Activated naive CD4-positive, alpha-beta T cell treated with anti-CD3 and anti-CD28 coated beads, Interleukin-2, amount 50 U/mL, for 16 hours (primary cell): ENCODE measurements around the gene EPB41.
"Not testable (repeated sequence)": the region's sequence is repeated elsewhere in the genome, so short reads cannot be mapped to it uniquely, and the experiment has no call there.

Experiments used
- DNase-seq: peaks from one replicate; pipeline ENCODE4 v3.0.0-alpha.2; 2020

Gene EPB41

DNA sequence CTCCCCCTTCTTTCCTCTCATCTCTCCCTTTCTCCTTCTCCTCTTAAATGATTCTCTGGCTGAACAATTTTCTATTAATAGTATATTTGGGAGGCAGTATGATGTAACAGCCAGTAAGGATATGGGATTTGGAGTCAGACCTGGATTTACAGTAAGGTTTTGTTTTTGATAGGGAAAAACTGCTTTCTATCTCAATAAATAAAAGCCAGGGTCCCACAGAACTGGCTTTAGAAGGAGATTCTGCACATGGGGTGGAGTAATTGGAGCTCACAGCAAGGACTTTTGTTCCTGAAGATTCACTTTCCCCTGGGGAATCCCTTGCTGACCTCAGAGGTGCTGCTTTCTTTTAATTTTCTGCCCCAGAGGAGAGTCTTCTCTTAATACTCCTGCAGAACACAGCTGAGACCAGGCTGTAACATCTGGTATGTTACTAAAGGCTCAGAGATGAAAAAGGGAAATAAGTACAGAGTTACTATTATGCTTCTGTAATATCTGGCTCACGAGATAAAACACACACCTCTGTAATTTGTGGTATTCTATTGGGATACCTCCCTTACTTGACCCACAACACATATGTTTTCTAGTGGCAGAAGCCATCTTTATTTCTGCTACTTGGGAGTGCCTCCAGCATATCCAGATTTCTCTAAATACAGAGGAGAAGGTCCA, 13.4 kb downstream of the EPB41 start:
- no peak for DNase-seq

- DNase-seq, result no peak
Observed at GRCh38 chr1:28928314-28928941, 14.1 kb downstream of the EPB41 start.

DNA sequence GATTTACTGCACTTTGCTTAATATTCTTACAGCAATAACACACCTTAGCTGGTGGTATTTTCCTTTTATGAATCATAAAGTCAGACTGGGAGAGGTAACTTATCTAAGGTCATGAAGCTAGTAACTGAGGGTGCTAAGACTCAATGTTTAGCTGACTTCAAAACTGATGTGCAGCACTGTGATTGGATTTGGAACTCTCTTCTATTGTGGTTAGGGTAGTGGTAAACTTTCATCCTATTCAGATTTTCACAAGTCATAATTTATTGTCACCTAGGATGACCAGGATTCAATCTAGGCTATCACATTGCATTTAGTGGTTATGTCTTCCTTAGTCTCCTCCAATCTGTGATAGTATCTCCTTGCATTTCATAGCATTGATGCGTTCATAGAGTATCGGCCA, 18.9 kb downstream of the EPB41 start:
- DNase-seq, result no peak

DNA sequence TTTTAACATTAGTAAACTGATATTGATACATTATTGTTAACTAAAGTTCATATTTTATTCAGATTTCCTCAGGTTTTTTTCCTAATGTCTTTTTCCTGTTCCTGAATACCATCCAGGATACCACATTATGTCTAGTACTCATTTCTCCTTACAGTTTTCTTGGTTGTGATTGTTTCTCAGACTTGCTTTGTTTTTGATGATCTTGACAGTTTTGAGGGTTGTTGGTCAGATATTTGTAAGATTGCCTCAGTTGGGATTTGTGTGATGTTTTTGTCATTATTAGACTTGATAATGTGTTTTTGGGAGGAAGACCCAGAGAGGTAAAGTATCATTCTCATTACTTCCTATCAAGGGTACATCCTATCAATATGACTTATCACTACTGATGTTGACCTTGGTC, 19.5 kb downstream of the EPB41 start:
- DNase-seq, result no peak

- DNase-seq, result no peak
Observed at GRCh38 chr1:28934676-28935075, 20.3 kb downstream of the EPB41 start.

- DNase-seq, result no peak
Observed at GRCh38 chr1:28935293-28935692, 20.9 kb downstream of the EPB41 start.

GRCh38 chr1:28936094-28936493, 21.7 kb downstream of the EPB41 start:
- no peak for DNase-seq

DNA sequence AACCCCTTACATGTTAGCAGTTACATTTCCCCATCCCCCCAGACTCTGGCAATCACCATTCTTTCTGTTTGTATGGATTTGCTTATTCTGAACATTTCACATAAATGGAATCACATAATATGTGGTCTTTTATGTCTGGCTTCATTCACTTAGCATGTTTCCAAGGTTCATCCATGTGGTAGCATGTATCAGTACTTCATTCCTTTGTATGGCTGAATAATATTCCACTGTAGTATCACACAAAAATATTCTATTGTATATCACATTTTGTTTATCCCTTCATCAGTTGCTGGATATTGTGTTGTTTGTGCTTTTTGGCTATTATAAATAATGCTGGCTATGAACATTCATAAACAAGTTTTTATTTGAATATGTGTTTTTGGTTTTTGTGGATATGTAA, 22.2 kb downstream of the EPB41 start:
- no peak for DNase-seq

DNA sequence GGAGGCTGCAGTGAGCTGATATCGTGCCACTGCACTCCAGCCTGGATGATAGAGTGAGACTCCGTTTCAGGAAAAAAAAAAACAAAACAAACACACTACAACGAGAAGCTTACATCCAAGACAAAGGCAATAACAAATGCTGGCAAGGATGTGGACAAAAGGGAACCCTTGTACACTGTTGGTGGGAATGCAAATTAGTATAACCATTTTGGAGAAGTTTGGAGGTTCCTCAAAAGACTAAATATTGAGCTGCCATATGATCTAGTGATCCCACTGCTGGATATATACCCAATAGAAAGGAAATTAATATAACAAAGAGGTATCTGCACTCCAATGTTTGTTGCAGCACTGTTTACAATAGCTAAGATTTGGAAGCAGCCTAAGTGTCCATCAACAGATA, 29.2 kb downstream of the EPB41 start:
- not testable (repeated sequence) for DNase-seq

GRCh38 chr1:28950006-28950405, 35.6 kb downstream of the EPB41 start:
- DNase-seq, result no peak

DNA sequence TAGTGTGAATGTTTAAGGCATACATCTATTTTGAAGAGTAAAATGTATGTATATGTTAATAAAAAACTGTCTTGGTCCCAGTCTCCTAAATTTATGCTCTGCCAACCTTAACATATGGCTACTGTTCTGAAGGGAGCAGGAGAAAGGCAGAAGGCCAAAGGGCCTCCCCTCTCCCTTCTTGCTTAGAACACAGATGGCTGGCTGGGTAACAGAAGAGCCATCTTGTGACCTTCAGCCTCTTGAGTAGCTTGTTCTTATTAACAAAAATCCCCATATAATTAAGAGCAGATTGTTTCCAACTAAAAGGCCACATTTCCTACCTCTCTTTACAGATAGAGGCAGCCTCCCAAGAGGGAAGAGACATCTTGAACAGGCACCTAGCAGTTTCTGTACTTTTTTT, 36.1 kb downstream of the EPB41 start:
- DNase-seq, result no peak

GRCh38 chr1:28954126-28954726, 39.9 kb downstream of the EPB41 start:
- DNase-seq, result no peak

GRCh38 chr1:28956038-28956464, 41.7 kb downstream of the EPB41 start:
- DNase-seq, result peak; percentile 29

- DNase-seq, result peak; percentile 29
Observed at GRCh38 chr1:28962114-28962831, 47.9 kb downstream of the EPB41 start.

GRCh38 chr1:28965271-28965870, 51.0 kb downstream of the EPB41 start:
- DNase-seq, result no peak

- DNase-seq, result no peak
Observed at GRCh38 chr1:28966617-28967016, 52.2 kb downstream of the EPB41 start.

DNA sequence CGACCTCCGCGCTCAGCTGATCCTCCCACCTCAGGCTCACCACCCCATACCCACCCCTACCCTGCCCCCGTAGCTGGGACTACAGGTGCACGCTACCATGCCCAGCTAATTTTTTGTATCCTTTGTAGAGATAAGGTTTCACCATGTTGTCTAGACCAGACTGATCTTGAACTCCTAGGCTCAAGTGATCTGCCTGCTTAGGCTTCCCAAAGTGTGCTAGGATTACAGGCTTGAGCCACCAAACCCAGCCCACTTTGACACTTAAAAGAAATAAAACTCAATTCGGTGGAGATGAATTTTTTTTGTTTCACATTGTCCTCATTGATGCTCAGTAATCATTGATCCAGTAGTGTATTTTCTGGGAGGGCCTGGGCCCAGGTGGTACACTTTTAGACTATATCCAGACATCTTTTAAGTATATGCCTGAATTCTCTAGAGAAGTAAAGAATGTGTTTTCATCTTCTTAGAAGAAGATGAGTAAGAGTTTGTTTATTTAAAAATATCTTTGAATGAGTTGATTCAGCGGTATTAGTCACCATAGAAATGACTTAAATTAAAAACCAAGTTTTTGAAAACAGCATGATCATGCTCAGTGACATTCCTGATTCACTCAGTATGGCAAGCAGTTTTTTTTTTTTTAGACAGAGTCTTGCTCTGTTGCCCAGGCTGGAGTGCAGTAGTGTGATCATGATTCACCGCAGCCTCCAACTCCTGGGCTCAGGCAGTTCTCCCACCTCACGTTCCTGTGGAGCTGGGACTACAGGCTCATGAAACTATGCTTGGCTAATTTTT, 57.8 kb downstream of the EPB41 start:
- DNase-seq, result peak; percentile 16

GRCh38 chr1:28973596-28974421, 59.4 kb downstream of the EPB41 start:
- DNase-seq, result no peak

GRCh38 chr1:28974432-28974831, 60.1 kb downstream of the EPB41 start:
- DNase-seq, result no peak

GRCh38 chr1:28976248-28976647, 61.9 kb downstream of the EPB41 start:
- DNase-seq, result no peak

DNA sequence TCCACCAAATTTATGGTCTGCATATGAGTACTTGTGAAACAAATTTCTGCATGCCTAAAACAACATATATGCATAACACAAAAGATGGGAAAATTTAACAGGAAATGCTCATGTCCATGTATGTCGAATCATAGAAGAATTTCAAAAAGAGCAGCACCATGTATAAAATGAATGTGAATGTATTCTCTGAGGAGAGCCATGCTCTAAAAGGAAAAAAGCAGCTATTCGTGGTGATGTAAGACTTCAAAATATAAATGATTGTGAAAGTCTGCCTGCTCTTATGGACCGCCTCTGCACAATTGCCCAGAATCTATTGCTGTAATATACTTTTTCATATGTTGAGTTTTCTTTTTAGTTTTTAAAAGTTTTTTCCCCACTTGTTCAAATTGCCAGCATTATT, 66.8 kb downstream of the EPB41 start:
- no peak for DNase-seq

- no peak for DNase-seq
Observed at GRCh38 chr1:28982198-28982597, 67.8 kb downstream of the EPB41 start.
